Endothelial cell of umbilical vein (primary cell): ENCODE measurements around the gene TPPP2. TPM values are rescaled to one million over a fixed set of nuclear protein-coding genes. Genes with fewer than 3 reads are reported as not detected.

ENCODE experiments used
- BruUV-seq: library from RNA; stranded (reverse); fragments of 400-500 nt; replicated peaks from 2 replicates; lab custom pipeline; 2021; lab: Mats Ljungman, UMichigan
- CTCF ChIA-PET: fragments of 300-600, 350-600 bp; sonication (Branson Sonifier 250); formaldehyde crosslinking; loops from one replicate; lab custom pipeline; 2021; ENCODE audit warnings: antibody characterized with exemption, inconsistent platforms; lab: Charles Lee
- POLR2A ChIA-PET: fragments of 300-600, 350-600 bp; sonication (Branson Sonifier 250); formaldehyde crosslinking; loops from one replicate; lab custom pipeline; 2021; ENCODE audit warnings: antibody characterized with exemption, inconsistent platforms; lab: Charles Lee
- DNase-seq: peaks from one replicate; pipeline ENCODE4 v3.0.0-alpha.2; 2011; ENCODE audit warnings: low read depth, low spot score
- FAIRE-seq: peaks from 2 replicates; lab custom pipeline; 2011; peaks lifted over from hg19 to GRCh38; lab: Jason Lieb, UNC
- H2AFZ ChIP-seq: 2 replicates; pipeline ENCODE4 v1.6.0; 2012; ENCODE audit warnings: low read depth, low read length, control low read depth, inconsistent platforms
- H3K27ac ChIP-seq: 2 replicates; pipeline ENCODE4 v1.5.1; 2011; ENCODE audit warnings: low read depth, mild to moderate bottlenecking, control low read depth, low read length, moderate library complexity; ENCODE audit not compliant: insufficient read depth
- H3K27me3 ChIP-seq, 2 experiments: 2 replicates each; pipeline versions ENCODE4 v1.6.0 to v1.6.1; 2011; ENCODE audit warnings: low read length in 2 of 2, mixed read lengths in 1 of 2; ENCODE audit not compliant: control insufficient read depth in 2 of 2, insufficient read depth in 2 of 2
- H3K36me3 ChIP-seq, 2 experiments: 2 replicates in 1 of 2; 3 replicates in 1 of 2; pipeline ENCODE4 v1.5.1; 2011; ENCODE audit warnings: low read length in 2 of 2, mild to moderate bottlenecking in 1 of 2, moderate library complexity in 1 of 2; ENCODE audit not compliant: control insufficient read depth in 2 of 2, insufficient read depth in 2 of 2; ENCODE audit errors: extremely low read depth in 1 of 2
- H3K4me1 ChIP-seq: 3 replicates; pipeline ENCODE4 v1.5.1; 2011; ENCODE audit warnings: mild to moderate bottlenecking, low read length; ENCODE audit not compliant: control insufficient read depth, insufficient read depth; ENCODE audit errors: extremely low read depth
- H3K4me2 ChIP-seq: 2 replicates; pipeline ENCODE4 v1.6.1; 2011; ENCODE audit warnings: low read length, control low read depth, mixed read lengths; ENCODE audit not compliant: insufficient read depth
- H3K4me3 ChIP-seq, 3 experiments: fragments of 200-600 bp in 1 of 3; sonication (generic), shearing (Covaris generic) in 1 of 3; replicated peaks in 1 of 3; 2 replicates each; pipeline ENCODE4 v1.5.1; 2011 to 2016; ENCODE audit warnings: control low read depth in 3 of 3, low read length in 3 of 3, mild to moderate bottlenecking in 2 of 3, inconsistent platforms in 1 of 3, low read depth in 1 of 3, moderate library complexity in 1 of 3; ENCODE audit not compliant: insufficient read depth in 1 of 3
- H3K79me2 ChIP-seq: 2 replicates; pipeline ENCODE4 v1.6.0; 2012; ENCODE audit warnings: low read length, inconsistent platforms; ENCODE audit not compliant: control insufficient read depth, insufficient read depth
- H3K9ac ChIP-seq: replicated peaks from 2 replicates; pipeline ENCODE3; 2011; ENCODE audit warnings: low read length, control low read depth; ENCODE audit not compliant: insufficient read depth; ENCODE audit errors: extremely low read depth
- H3K9me1 ChIP-seq: replicated peaks from 3 replicates; pipeline ENCODE4 v1.6.0; 2011; ENCODE audit warnings: mild to moderate bottlenecking, low read length; ENCODE audit not compliant: control insufficient read depth, insufficient read depth; ENCODE audit errors: extremely low read depth
- H3K9me3 ChIP-seq: replicated peaks from 2 replicates; pipeline ENCODE4 v1.5.1; 2012; ENCODE audit warnings: low read length, inconsistent platforms; ENCODE audit not compliant: control insufficient read depth, insufficient read depth
- H4K20me1 ChIP-seq: replicated peaks from 2 replicates; pipeline ENCODE3; 2011; ENCODE audit warnings: mild to moderate bottlenecking, low read length; ENCODE audit not compliant: control insufficient read depth, insufficient read depth; ENCODE audit errors: extremely low read depth
- CTCF ChIP-seq, 2 donors: IDR thresholded peaks; 1 replicate in 1 of 2; 2 replicates in 1 of 2; pipeline ENCODE4 v1.5.1; 2011; ENCODE audit warnings: low read length in 2 of 2, mild to moderate bottlenecking in 2 of 2, moderate library complexity in 2 of 2, control low read depth in 1 of 2, inconsistent platforms in 1 of 2, low read depth in 1 of 2; ENCODE audit not compliant: insufficient read depth in 1 of 2; ENCODE audit errors: extremely low read depth in 1 of 2
- EZH2 ChIP-seq: IDR thresholded peaks from 2 replicates; pipeline ENCODE4 v1.6.1; 2012; ENCODE audit warnings: borderline replicate concordance, low read depth, mild to moderate bottlenecking, moderate library complexity, low read length, inconsistent platforms; ENCODE audit not compliant: severe bottlenecking
- JUN ChIP-seq: IDR thresholded peaks from 2 replicates; pipeline ENCODE4 v1.6.1; 2011; ENCODE audit warnings: borderline replicate concordance, low read depth; ENCODE audit not compliant: insufficient read length, insufficient read depth
- MAX ChIP-seq: IDR thresholded peaks from 2 replicates; pipeline ENCODE4 v1.6.1; 2011; ENCODE audit not compliant: insufficient read depth, insufficient read length
- POLR2AphosphoS5 ChIP-seq: IDR thresholded peaks from 2 replicates; pipeline ENCODE4 v1.6.1; 2012; ENCODE audit warnings: low read depth, mild to moderate bottlenecking, control low read depth, low read length, moderate library complexity; ENCODE audit not compliant: insufficient read depth
- dilution Hi-C: fragments of 300-500 bp; cut with MboI; formaldehyde crosslinking; loops from one replicate; pipeline ENCODE4 v1.15.0; 2019; ENCODE audit warnings: low sequenced_read_pairs; ENCODE audit not compliant: extremely low pct_ligation_motif_present
- intact Hi-C: fragments of 100-400 bp; cut with micrococcal nuclease; formaldehyde crosslinking; loops from one replicate; pipeline ENCODE4 v1.10.0; 2022
- polyA plus RNA-seq, 4 experiments: library from polyadenylated mRNA; depleted of rRNA in 3 of 4; stranded (reverse) in 3 of 4; unstranded in 1 of 4; fragments of >200 nt; gene quantifications; 2 replicates each; pipeline versions ENCODE4 v1.2.1 to v1.2.3, GENCODE V29; 2011 to 2012; ENCODE audit warnings: missing spikeins in 1 of 4
- total RNA-seq: library from RNA; stranded (reverse); gene quantifications from 2 replicates; pipeline ENCODE4 v1.2.3, GENCODE V29; 2021

Gene TPPP2
- total and polyA plus RNA-seq, 2 donors (not counting 3 experiments of a cell fraction or from before 2014, with no cell fraction given): not detected

- Histone ChIP-seq H3K4me2 (no peak overlapping the region), H3K36me3 (no peaks in the 10 kb centered on the region), H3K4me1 (no peaks in the 10 kb centered on the region), H2AFZ (no peak overlapping the region), H3K79me2 (no peaks in the 10 kb centered on the region), H3K27me3 (peaks cover 18 to 28% of the 10 kb centered on the region in 2 experiments), H3K9ac (no peak overlapping the region), H3K4me3 (no peak overlapping the region), H3K9me1 (no peaks in the 10 kb centered on the region), H3K27ac (no peak overlapping the region), H3K9me3 (no peaks in the 10 kb centered on the region), H4K20me1 (no peaks in the 10 kb centered on the region)
- no peak for TF ChIP-seq EZH2
- intact Hi-C loops (no loop called here), dilution Hi-C loops (no loop called here)
- ChIA-PET POLR2A (no interaction called here), CTCF (interaction anchor here (1.4 to 7.4 kb wide), 4 partner anchors 12 to 87 kb away, joined by 5 to 214 read pairs (median 8); partner anchors contain the start of gene RNASE7)
- DNase-seq (no peak), FAIRE-seq (no peak)
- no TSS peak for BruUV-seq
Observed at GRCh38 chr14:21017528-21018245, 12.3 kb upstream of the TPPP2 start.

GRCh38 chr14:21018286-21018685 is 11.7 kb upstream of the TPPP2 start:
- no peak overlapping the region for H2AFZ ChIP-seq
- dilution Hi-C loops (no loop called here), intact Hi-C loops (no loop called here)
- POLR2A ChIA-PET: no interaction called here
- no peak overlapping the region for H3K27ac ChIP-seq
- no peaks in the 10 kb centered on the region for H4K20me1 ChIP-seq
- no peak for DNase-seq
- peaks cover 24 to 27% of the 10 kb centered on the region in 2 experiments for H3K27me3 ChIP-seq
- FAIRE-seq: no peak
- no peaks in the 10 kb centered on the region for H3K36me3 ChIP-seq
- H3K4me2 ChIP-seq: no peak overlapping the region
- H3K79me2 ChIP-seq: no peaks in the 10 kb centered on the region
- H3K9ac ChIP-seq: no peak overlapping the region
- CTCF ChIA-PET: interaction anchor here (1.4 to 7.4 kb wide), 3 partner anchors 13 to 86 kb away, joined by 6 to 214 read pairs (median 9); partner anchors contain the start of gene RNASE7
- H3K4me3 ChIP-seq: no peak overlapping the region
- H3K4me1 ChIP-seq: no peaks in the 10 kb centered on the region
- no TSS peak for BruUV-seq
- H3K9me3 ChIP-seq: no peaks in the 10 kb centered on the region
- no peak for TF ChIP-seq POLR2AphosphoS5
- no peak for TF ChIP-seq CTCF (IDR thresholded peaks at IDR 0.05; ENCODE audit: extremely low read depth in 1 of 2, insufficient read depth in 1 of 2, low read depth in 1 of 2, low read length in 2 of 2)
- no peak for TF ChIP-seq EZH2
- no peak for TF ChIP-seq MAX
- no peak for TF ChIP-seq JUN
- no peaks in the 10 kb centered on the region for H3K9me1 ChIP-seq
